NCI-H1930 (cell line): ENCODE results near the gene BBOX1.

ENCODE experiments used
- DNase-seq, 2 experiments: peaks; one replicate each; lab custom pipeline; 2025; lab: John Stamatoyannopoulos, UW

Gene BBOX1

GRCh38 chr11:27025312-27025955 lies 15.2 kb upstream of the BBOX1 start:
- DNase-seq = no peak

- no peak for DNase-seq
Observed at GRCh38 chr11:27025957-27026733, 14.5 kb upstream of the BBOX1 start.

- no peak for DNase-seq
Observed at GRCh38 chr11:27028561-27028965, 12.1 kb upstream of the BBOX1 start.

GRCh38 chr11:27029966-27030365 lies 10.6 kb upstream of the BBOX1 start:
- DNase-seq = no peak

- DNase-seq = no peak
Observed at GRCh38 chr11:27031754-27032153, 8.9 kb upstream of the BBOX1 start.

GRCh38 chr11:27039873-27040272 lies 742 bp upstream of the BBOX1 start:
- no peak for DNase-seq

- no peak for DNase-seq
Observed at GRCh38 chr11:27041141-27041899, 705 bp downstream of the BBOX1 start.

- no peak for DNase-seq
Observed at GRCh38 chr11:27046956-27047355, 6.3 kb downstream of the BBOX1 start.

GRCh38 chr11:27052668-27053067 lies 12.1 kb downstream of the BBOX1 start:
- no peak for DNase-seq

GRCh38 chr11:27055065-27055682 lies 14.6 kb downstream of the BBOX1 start:
- no peak for DNase-seq

- no peak for DNase-seq
Observed at GRCh38 chr11:27057091-27057780, 16.6 kb downstream of the BBOX1 start.

- no peak for DNase-seq
Observed at GRCh38 chr11:27058456-27058855, 17.8 kb downstream of the BBOX1 start.

- no peak for DNase-seq
Observed at GRCh38 chr11:27059431-27059830, 18.8 kb downstream of the BBOX1 start.

- DNase-seq = no peak
Observed at GRCh38 chr11:27060816-27061460, 20.3 kb downstream of the BBOX1 start.

GRCh38 chr11:27061461-27061821 lies 20.8 kb downstream of the BBOX1 start:
- DNase-seq = no peak

GRCh38 chr11:27064086-27064485 lies 23.5 kb downstream of the BBOX1 start:
- DNase-seq = no peak

- DNase-seq = no peak
Observed at GRCh38 chr11:27075192-27075591, 34.6 kb downstream of the BBOX1 start.

- no peak for DNase-seq
Observed at GRCh38 chr11:27075655-27076054, 35.0 kb downstream of the BBOX1 start.

- no peak for DNase-seq
Observed at GRCh38 chr11:27076121-27076589, 35.5 kb downstream of the BBOX1 start.

- no peak for DNase-seq
Observed at GRCh38 chr11:27081056-27081455, 40.4 kb downstream of the BBOX1 start.

- no peak for DNase-seq
Observed at GRCh38 chr11:27083241-27083640, 42.6 kb downstream of the BBOX1 start.
